ENCODE data around the gene P3H2.

P3H2 gene

GRCh38 chr3:190003068-190003467 lies 117.6 kb downstream of the P3H2 start:
- no peak overlapping the region for H3K4me3 ChIP-seq (ENCODE audit: low read depth, low read length)

GRCh38 chr3:190001426-190001825 lies 119.3 kb downstream of the P3H2 start:
- TF ChIP-seq CTCF (IDR thresholded peaks at IDR 0.05; ENCODE audit: borderline replicate concordance, insufficient read depth, low read depth, low read length): no peak
- H3K4me3 ChIP-seq (ENCODE audit: low read depth, low read length): no peak overlapping the region

More at GRCh38 chr3:190003068-190003467, 117.6 kb downstream of the P3H2 start:
- no peak for TF ChIP-seq CTCF (IDR thresholded peaks at IDR 0.05; ENCODE audit: borderline replicate concordance, insufficient read depth, low read depth, low read length)

- no peak for TF ChIP-seq CTCF (IDR thresholded peaks at IDR 0.05; ENCODE audit: borderline replicate concordance, insufficient read depth, low read depth, low read length)
- no peak overlapping the region for H3K4me3 ChIP-seq (ENCODE audit: low read depth, low read length)
Measured at GRCh38 chr3:190000861-190001196, 119.9 kb downstream of the P3H2 start.

GRCh38 chr3:190000187-190000860 lies 120.4 kb downstream of the P3H2 start:
- H3K4me3 ChIP-seq (ENCODE audit: low read depth, low read length): no peak overlapping the region
- TF ChIP-seq CTCF (IDR thresholded peaks at IDR 0.05; ENCODE audit: borderline replicate concordance, insufficient read depth, low read depth, low read length): no peak

- H3K4me3 ChIP-seq (ENCODE audit: low read depth, low read length): no peak overlapping the region
- no peak for TF ChIP-seq CTCF (IDR thresholded peaks at IDR 0.05; ENCODE audit: borderline replicate concordance, insufficient read depth, low read depth, low read length)
Measured at GRCh38 chr3:189999718-190000117, 121.0 kb downstream of the P3H2 start.

- TF ChIP-seq CTCF (IDR thresholded peaks at IDR 0.05; ENCODE audit: borderline replicate concordance, insufficient read depth, low read depth, low read length): no peak
- no peak overlapping the region for H3K4me3 ChIP-seq (ENCODE audit: low read depth, low read length)
Measured at GRCh38 chr3:189995129-189995528, 125.6 kb downstream of the P3H2 start.

GRCh38 chr3:189990826-189991225 lies 129.9 kb downstream of the P3H2 start:
- no peak overlapping the region for H3K4me3 ChIP-seq (ENCODE audit: low read depth, low read length)
- TF ChIP-seq CTCF (IDR thresholded peaks at IDR 0.05; ENCODE audit: borderline replicate concordance, insufficient read depth, low read depth, low read length): no peak
